ENCODE data around the gene RYR3. TPM values are rescaled to one million over a fixed set of nuclear protein-coding genes. Genes with fewer than 3 reads are reported as not detected.

RYR3 gene
- total RNA-seq, 6 experiments from 2014 or later, result not detected

- DNase-seq, result no peak
- Mint-ChIP-seq H3K4me3 (no peak overlapping the region), H3K9me3 (no peaks in the 10 kb centered on the region), H3K27ac (no peak overlapping the region), H3K36me3 (ENCODE audit: low read depth) (no peaks in the 10 kb centered on the region), H3K4me1 (ENCODE audit: low read depth) (no peaks in the 10 kb centered on the region), H3K27me3 (ENCODE audit: insufficient read depth) (peaks cover 12% of the 10 kb centered on the region)
- TF ChIP-seq CTCF (IDR thresholded peaks at IDR 0.05), result no peak
Observed at GRCh38 chr15:33380406-33380805, 69.6 kb downstream of the RYR3 start.

GRCh38 chr15:33382491-33382890 is 71.7 kb downstream of the RYR3 start:
- DNase-seq, result no peak
- Mint-ChIP-seq H3K27me3 (ENCODE audit: insufficient read depth) (peaks cover 9% of the 10 kb centered on the region), H3K27ac (no peak overlapping the region), H3K36me3 (ENCODE audit: low read depth) (no peaks in the 10 kb centered on the region), H3K9me3 (no peaks in the 10 kb centered on the region), H3K4me3 (no peak overlapping the region), H3K4me1 (ENCODE audit: low read depth) (no peaks in the 10 kb centered on the region)
- TF ChIP-seq CTCF (IDR thresholded peaks at IDR 0.05), result no peak

- no peaks in the 10 kb centered on the region for H3K9me3 Mint-ChIP-seq
- no peaks in the 10 kb centered on the region for H3K36me3 Mint-ChIP-seq (ENCODE audit: low read depth)
- peaks cover 13% of the 10 kb centered on the region for H3K27me3 Mint-ChIP-seq (ENCODE audit: insufficient read depth)
- no peak overlapping the region for H3K27ac Mint-ChIP-seq
- H3K4me1 Mint-ChIP-seq (ENCODE audit: low read depth), result no peaks in the 10 kb centered on the region
- H3K4me3 Mint-ChIP-seq, result no peak overlapping the region
- no peak for DNase-seq
- TF ChIP-seq CTCF (IDR thresholded peaks at IDR 0.05), result no peak
Observed at GRCh38 chr15:33384307-33384706, 73.5 kb downstream of the RYR3 start.

- H3K4me1 Mint-ChIP-seq (ENCODE audit: low read depth), result no peaks in the 10 kb centered on the region
- DNase-seq, result no peak
- H3K4me3 Mint-ChIP-seq, result no peak overlapping the region
- H3K27me3 Mint-ChIP-seq (ENCODE audit: insufficient read depth), result peaks cover 13% of the 10 kb centered on the region
- H3K27ac Mint-ChIP-seq, result no peak overlapping the region
- no peaks in the 10 kb centered on the region for H3K36me3 Mint-ChIP-seq (ENCODE audit: low read depth)
- TF ChIP-seq CTCF (IDR thresholded peaks at IDR 0.05), result no peak
- H3K9me3 Mint-ChIP-seq, result no peaks in the 10 kb centered on the region
Observed at GRCh38 chr15:33392453-33392852, 81.7 kb downstream of the RYR3 start.

GRCh38 chr15:33393546-33393945 is 82.8 kb downstream of the RYR3 start:
- no peak for DNase-seq
- TF ChIP-seq CTCF (IDR thresholded peaks at IDR 0.05), result no peak
- Mint-ChIP-seq H3K4me3 (no peak overlapping the region), H3K27ac (no peak overlapping the region), H3K9me3 (no peaks in the 10 kb centered on the region), H3K36me3 (ENCODE audit: low read depth) (no peaks in the 10 kb centered on the region), H3K27me3 (ENCODE audit: insufficient read depth) (peaks cover 12% of the 10 kb centered on the region), H3K4me1 (ENCODE audit: low read depth) (no peaks in the 10 kb centered on the region)

- Mint-ChIP-seq H3K27me3 (ENCODE audit: insufficient read depth) (peaks cover 12% of the 10 kb centered on the region), H3K27ac (no peak overlapping the region), H3K36me3 (ENCODE audit: low read depth) (no peaks in the 10 kb centered on the region), H3K9me3 (no peaks in the 10 kb centered on the region), H3K4me1 (ENCODE audit: low read depth) (no peaks in the 10 kb centered on the region), H3K4me3 (no peak overlapping the region)
- no peak for TF ChIP-seq CTCF (IDR thresholded peaks at IDR 0.05)
- DNase-seq, result no peak
Observed at GRCh38 chr15:33395321-33395720, 84.6 kb downstream of the RYR3 start.
